Glutamatergic neuron (in vitro differentiated cells): Measurements from ENCODE around the gene C3orf49. TPM values are rescaled to one million over a fixed set of nuclear protein-coding genes. Genes with fewer than 3 reads are reported as not detected.
A peak's percentile ranks its signal among the peaks of the same experiment; 100 is the strongest.

Source experiments
- DNase-seq: peaks from one replicate; pipeline ENCODE4 v3.0.0; 2022
- H3K27ac Mint-ChIP-seq: one replicate; pipeline ENCODE4 v1.8.0; 2020; ENCODE audit warnings: mild to moderate bottlenecking, mixed read lengths, inconsistent platforms; ENCODE audit not compliant: unreplicated experiment
- H3K27me3 Mint-ChIP-seq: one replicate; pipeline ENCODE4 v1.8.0; 2020; ENCODE audit warnings: mild to moderate bottlenecking, moderate library complexity, mixed read lengths, inconsistent platforms; ENCODE audit not compliant: unreplicated experiment
- H3K36me3 Mint-ChIP-seq: one replicate; pipeline ENCODE4 v1.8.0; 2020; ENCODE audit warnings: mild to moderate bottlenecking, mixed read lengths, inconsistent platforms; ENCODE audit not compliant: unreplicated experiment
- H3K4me1 Mint-ChIP-seq: one replicate; pipeline ENCODE4 v1.8.0; 2020; ENCODE audit warnings: mild to moderate bottlenecking, low read depth, mixed read lengths, inconsistent platforms; ENCODE audit not compliant: unreplicated experiment
- H3K4me3 Mint-ChIP-seq: one replicate; pipeline ENCODE4 v1.8.0; 2020; ENCODE audit warnings: mild to moderate bottlenecking, mixed read lengths, inconsistent platforms; ENCODE audit not compliant: unreplicated experiment
- H3K9me3 Mint-ChIP-seq: one replicate; pipeline ENCODE4 v1.8.0; 2020; ENCODE audit warnings: mild to moderate bottlenecking, moderate library complexity, mixed read lengths, inconsistent platforms; ENCODE audit not compliant: unreplicated experiment
- total RNA-seq: library from RNA; stranded (reverse); fragmentation: NEBNext Ultra II Directional; extraction: Animal tissue kit (Norgen Biotek cat#: 25700); gene quantifications from one replicate; pipeline ENCODE4 v1.2.1, GENCODE V29; 2021; ENCODE audit not compliant: unreplicated experiment
- TF ChIP-seq, protein P1 (sequence below): fragments of 200-600 bp; sonication (generic); IDR thresholded peaks from one replicate; pipeline ENCODE4 v1.5.0; 2021; ENCODE audit not compliant: partially characterized antibody, unreplicated experiment

C3orf49 gene
- total RNA-seq, 1 donor from 2014 or later, result not detected

DNA sequence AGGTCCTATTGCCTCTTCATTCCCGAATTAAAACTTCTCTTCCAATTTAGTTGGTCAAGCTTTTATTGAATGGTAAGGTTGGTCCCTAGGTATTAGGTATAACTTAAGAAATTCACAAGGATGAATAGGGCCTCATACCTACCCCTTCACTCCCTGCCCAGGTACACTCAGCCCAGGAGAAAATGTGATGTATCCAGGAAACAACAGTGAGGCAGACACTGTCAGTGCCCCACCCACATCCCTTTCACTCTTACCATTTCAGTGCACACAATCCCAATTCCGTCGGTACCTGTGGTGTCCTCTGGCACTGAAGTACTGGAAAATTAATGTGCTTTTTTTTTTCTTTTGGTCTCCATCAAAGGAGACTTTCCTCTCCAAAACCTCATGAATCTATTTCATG is 10.5 kb upstream of the C3orf49 start:
- Mint-ChIP-seq H3K9me3 (no peaks in the 10 kb centered on the region), H3K4me1 (peaks cover 4% of the 10 kb centered on the region), H3K27me3 (no peaks in the 10 kb centered on the region), H3K27ac (no peak overlapping the region), H3K36me3 (no peaks in the 10 kb centered on the region), H3K4me3 (no peak overlapping the region)
- no peak for DNase-seq
- TF ChIP-seq, protein P1, sequence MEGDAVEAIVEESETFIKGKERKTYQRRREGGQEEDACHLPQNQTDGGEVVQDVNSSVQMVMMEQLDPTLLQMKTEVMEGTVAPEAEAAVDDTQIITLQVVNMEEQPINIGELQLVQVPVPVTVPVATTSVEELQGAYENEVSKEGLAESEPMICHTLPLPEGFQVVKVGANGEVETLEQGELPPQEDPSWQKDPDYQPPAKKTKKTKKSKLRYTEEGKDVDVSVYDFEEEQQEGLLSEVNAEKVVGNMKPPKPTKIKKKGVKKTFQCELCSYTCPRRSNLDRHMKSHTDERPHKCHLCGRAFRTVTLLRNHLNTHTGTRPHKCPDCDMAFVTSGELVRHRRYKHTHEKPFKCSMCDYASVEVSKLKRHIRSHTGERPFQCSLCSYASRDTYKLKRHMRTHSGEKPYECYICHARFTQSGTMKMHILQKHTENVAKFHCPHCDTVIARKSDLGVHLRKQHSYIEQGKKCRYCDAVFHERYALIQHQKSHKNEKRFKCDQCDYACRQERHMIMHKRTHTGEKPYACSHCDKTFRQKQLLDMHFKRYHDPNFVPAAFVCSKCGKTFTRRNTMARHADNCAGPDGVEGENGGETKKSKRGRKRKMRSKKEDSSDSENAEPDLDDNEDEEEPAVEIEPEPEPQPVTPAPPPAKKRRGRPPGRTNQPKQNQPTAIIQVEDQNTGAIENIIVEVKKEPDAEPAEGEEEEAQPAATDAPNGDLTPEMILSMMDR, result no peak

DNA sequence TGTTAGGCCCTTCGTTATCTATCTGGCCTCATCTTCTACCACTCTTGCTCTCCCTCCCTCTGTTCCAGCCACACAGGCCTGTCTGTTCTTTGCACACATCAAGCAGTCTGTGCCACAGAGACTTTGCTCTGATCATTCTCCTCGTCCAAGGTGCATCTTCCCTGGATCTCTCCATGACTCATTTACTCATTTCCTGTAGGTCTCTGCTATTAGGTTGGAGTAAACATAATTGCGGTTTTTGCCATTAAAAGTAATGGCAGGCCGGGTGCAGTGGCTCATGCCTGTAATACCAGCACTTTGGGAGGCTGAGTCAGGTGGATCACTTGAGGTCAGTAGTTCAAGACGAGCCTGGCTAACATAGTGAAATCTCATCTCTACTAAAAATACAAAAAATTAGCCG is 9.5 kb upstream of the C3orf49 start:
- Mint-ChIP-seq H3K4me1 (no peaks in the 10 kb centered on the region), H3K27me3 (no peaks in the 10 kb centered on the region), H3K36me3 (no peaks in the 10 kb centered on the region), H3K4me3 (no peak overlapping the region), H3K9me3 (no peaks in the 10 kb centered on the region), H3K27ac (no peak overlapping the region)
- TF ChIP-seq, protein P1, result no peak
- no peak for DNase-seq

DNA sequence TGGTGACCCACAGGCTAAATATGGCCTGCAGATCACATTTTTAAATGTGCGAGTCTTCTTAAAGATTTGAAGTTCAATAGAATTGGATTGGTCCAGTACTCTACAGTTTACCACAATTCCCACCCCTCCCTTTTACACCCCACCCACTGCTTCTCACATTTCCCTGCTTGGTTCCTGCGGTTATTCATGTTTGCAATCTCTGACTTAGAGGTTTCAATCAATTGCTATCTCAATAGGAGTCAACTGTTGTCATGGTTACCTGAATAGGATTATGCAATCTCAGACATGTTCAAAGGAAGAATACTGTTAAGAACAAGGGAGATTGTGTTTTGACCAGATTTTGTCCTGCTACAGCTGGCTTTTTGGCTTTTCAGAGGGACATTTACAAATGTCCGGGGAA is 4.9 kb upstream of the C3orf49 start:
- Mint-ChIP-seq H3K27me3 (no peaks in the 10 kb centered on the region), H3K4me1 (peaks cover 2% of the 10 kb centered on the region), H3K9me3 (no peaks in the 10 kb centered on the region), H3K4me3 (no peak overlapping the region), H3K27ac (no peak overlapping the region), H3K36me3 (no peaks in the 10 kb centered on the region)
- DNase-seq, result no peak
- TF ChIP-seq, protein P1, result no peak

DNA sequence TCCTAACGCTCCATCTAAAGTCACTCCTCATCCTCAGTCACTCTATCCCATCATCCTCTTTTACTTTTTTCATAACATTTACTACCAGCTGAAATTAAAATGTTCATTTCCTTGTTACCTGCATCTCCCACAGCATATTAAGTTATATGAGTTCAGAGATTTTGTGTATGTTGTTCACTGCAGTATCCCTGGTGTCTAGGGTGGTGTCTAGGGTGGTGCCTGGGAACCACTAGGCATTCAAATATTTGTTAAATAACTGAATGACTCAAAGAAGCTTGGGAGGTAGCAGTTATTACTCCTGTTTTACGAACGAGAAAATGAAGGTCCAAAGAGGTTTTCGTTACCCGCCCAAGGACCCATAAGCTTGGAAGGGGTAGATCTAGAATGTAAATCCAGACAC is 1.9 kb upstream of the C3orf49 start:
- Mint-ChIP-seq H3K4me1 (peaks cover 2% of the 10 kb centered on the region), H3K9me3 (no peaks in the 10 kb centered on the region), H3K36me3 (no peaks in the 10 kb centered on the region), H3K4me3 (no peak overlapping the region), H3K27ac (no peak overlapping the region), H3K27me3 (no peaks in the 10 kb centered on the region)
- no peak for DNase-seq
- TF ChIP-seq, protein P1, result no peak

DNA sequence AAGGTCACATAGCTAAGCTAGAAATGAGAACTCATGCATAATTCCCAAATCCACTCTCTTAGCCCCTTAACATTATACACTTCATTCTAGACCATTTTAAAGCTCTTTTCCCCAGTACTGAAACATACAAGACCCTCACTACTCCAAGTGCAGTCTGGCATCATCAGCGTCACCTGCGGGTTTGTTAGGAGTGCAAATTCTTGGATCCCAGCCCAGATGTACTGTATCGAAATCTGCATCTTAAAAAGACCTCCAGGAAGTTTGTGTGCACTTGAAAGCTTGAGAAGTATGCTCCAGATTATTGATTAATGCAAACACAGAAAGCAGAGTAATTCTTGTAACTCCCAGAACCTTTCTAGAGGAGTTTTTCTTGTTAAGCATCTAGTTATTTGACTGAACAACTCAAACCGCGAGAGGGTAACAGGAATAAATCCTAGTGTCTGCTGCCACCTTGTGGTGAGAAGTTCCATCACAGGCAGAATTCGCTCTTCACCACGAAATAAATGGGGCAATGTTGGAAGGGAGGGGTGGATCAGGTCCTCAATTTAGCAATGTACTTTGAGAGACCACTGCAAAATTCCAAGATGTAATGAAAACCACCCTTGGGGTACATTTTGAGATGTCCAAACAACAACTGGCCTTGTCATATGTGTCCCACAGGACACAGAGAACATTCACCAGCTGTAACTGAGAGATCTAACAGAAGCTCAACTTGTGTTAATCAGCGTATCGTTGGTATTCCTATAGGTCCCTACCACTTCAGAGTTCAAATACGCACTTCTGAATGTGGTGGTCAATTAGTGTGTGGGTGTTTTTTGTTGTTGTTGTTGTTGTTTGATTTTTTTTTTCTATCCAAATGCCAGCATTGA is 583 bp upstream of the C3orf49 start:
- no peak overlapping the region for H3K27ac Mint-ChIP-seq
- H3K9me3 Mint-ChIP-seq, result no peaks in the 10 kb centered on the region
- H3K36me3 Mint-ChIP-seq, result no peaks in the 10 kb centered on the region
- no peaks in the 10 kb centered on the region for H3K27me3 Mint-ChIP-seq
- TF ChIP-seq, protein P1, result peak; percentile 94
- peaks cover 2% of the 10 kb centered on the region for H3K4me1 Mint-ChIP-seq
- no peak overlapping the region for H3K4me3 Mint-ChIP-seq
- peak; percentile 62 for DNase-seq
